HG03108 (cell line): ENCODE data around the gene MLF2.

Experiments
- ATAC-seq: cut with Tn5 transposase; IDR thresholded peaks from one replicate; pipeline ENCODE4 v1.9.1; 2021; ENCODE audit warnings: moderate library complexity; ENCODE audit not compliant: unreplicated experiment

Gene MLF2

GRCh38 chr12:6698352-6699046, 54.4 kb downstream of the MLF2 start:
- no peak for ATAC-seq
